Measurements from ENCODE around the gene ASTN2. TPM values are rescaled to one million over a fixed set of nuclear protein-coding genes. Genes with fewer than 3 reads are reported as not detected.

Gene ASTN2
- total and polyA plus RNA-seq, 2 donors (not counting 3 experiments of a cell fraction or from before 2014, with no cell fraction given): 1.0 to 1.9 TPM

DNA sequence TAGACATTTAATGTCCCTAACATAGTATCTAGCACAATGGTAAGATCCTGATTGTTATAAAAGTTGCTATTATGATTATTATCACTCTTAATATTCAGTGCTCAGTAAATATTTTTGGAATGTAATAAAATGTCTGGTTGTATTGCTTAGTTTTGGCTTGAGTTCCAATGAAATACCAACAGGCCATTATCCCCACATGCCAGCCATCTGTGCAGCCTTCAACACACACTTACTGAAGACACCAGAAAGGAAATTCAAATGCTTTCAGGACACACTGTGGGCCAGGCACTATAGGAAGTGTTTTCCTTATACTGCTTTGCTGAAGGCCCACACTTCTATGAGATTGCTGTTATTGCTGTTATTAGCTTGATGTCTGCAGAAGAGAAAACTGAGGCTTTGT is 570.2 kb downstream of the ASTN2 start:
- ChIA-PET POLR2A (no interaction called here), CTCF (no interaction called here)
- dilution Hi-C loops (cut with MboI; ENCODE audit: extremely low pct_ligation_motif_present, low sequenced_read_pairs) (no loop called here), intact Hi-C loops (cut with micrococcal nuclease) (no loop called here)
- no peak for DNase-seq (ENCODE audit: low read depth, low spot score)
- no peak for TF ChIP-seq POLR2AphosphoS5 (IDR thresholded peaks at IDR 0.05; ENCODE audit: insufficient read depth, low read depth, low read length)
- no peak for TF ChIP-seq CTCF (IDR thresholded peaks at IDR 0.05; ENCODE audit: extremely low read depth in 1 of 2, insufficient read depth in 1 of 2, low read depth in 1 of 2, low read length in 2 of 2)
- TF ChIP-seq EZH2 (IDR thresholded peaks at IDR 0.05; ENCODE audit: borderline replicate concordance, low read depth, low read length, severe bottlenecking): no peak
- TF ChIP-seq POLR2A (IDR thresholded peaks at IDR 0.05; ENCODE audit: low read depth, low read length): no peak
- no peak overlapping the region for H3K4me2 ChIP-seq (ENCODE audit: insufficient read depth, low read length)
- no peak overlapping the region for H3K27ac ChIP-seq (ENCODE audit: insufficient read depth, low read depth, low read length)
- FAIRE-seq: no peak
- no peaks in the 10 kb centered on the region for H3K36me3 ChIP-seq (ENCODE audit: control insufficient read depth in 2 of 2, extremely low read depth in 1 of 2, insufficient read depth in 2 of 2, low read length in 2 of 2)
- H3K4me3 ChIP-seq (replicated peaks in 1 of 3; ENCODE audit: insufficient read depth in 1 of 3, low read depth in 1 of 3, low read length in 3 of 3): no peak overlapping the region
- BruUV-seq (replicated peaks): no TSS peak
- H3K27me3 ChIP-seq (ENCODE audit: control insufficient read depth in 2 of 2, insufficient read depth in 2 of 2, low read length in 2 of 2): no peaks in the 10 kb centered on the region
- H3K79me2 ChIP-seq (ENCODE audit: control insufficient read depth, insufficient read depth, low read length): no peaks in the 10 kb centered on the region
- H3K9ac ChIP-seq (replicated peaks; ENCODE audit: extremely low read depth, insufficient read depth, low read length): no peak overlapping the region
- no peaks in the 10 kb centered on the region for H3K4me1 ChIP-seq (ENCODE audit: control insufficient read depth, extremely low read depth, insufficient read depth, low read length)
- no peaks in the 10 kb centered on the region for H4K20me1 ChIP-seq (replicated peaks; ENCODE audit: control insufficient read depth, extremely low read depth, insufficient read depth, low read length)
- H3K9me1 ChIP-seq (replicated peaks; ENCODE audit: control insufficient read depth, extremely low read depth, insufficient read depth, low read length): no peaks in the 10 kb centered on the region
- no peak overlapping the region for H2AFZ ChIP-seq (ENCODE audit: low read depth, low read length)
- H3K9me3 ChIP-seq (replicated peaks; ENCODE audit: control insufficient read depth, insufficient read depth, low read length): no peaks in the 10 kb centered on the region

- H3K36me3 ChIP-seq (ENCODE audit: control insufficient read depth in 2 of 2, extremely low read depth in 1 of 2, insufficient read depth in 2 of 2, low read length in 2 of 2): no peaks in the 10 kb centered on the region
- no peaks in the 10 kb centered on the region for H3K79me2 ChIP-seq (ENCODE audit: control insufficient read depth, insufficient read depth, low read length)
- CTCF ChIA-PET: no interaction called here
- H3K4me1 ChIP-seq (ENCODE audit: control insufficient read depth, extremely low read depth, insufficient read depth, low read length): no peaks in the 10 kb centered on the region
- dilution Hi-C loops (cut with MboI; ENCODE audit: extremely low pct_ligation_motif_present, low sequenced_read_pairs) (no loop called here), intact Hi-C loops (cut with micrococcal nuclease) (no loop called here)
- H3K4me2 ChIP-seq (ENCODE audit: insufficient read depth, low read length): no peak overlapping the region
- DNase-seq (ENCODE audit: low read depth, low spot score): no peak
- H4K20me1 ChIP-seq (replicated peaks; ENCODE audit: control insufficient read depth, extremely low read depth, insufficient read depth, low read length): no peaks in the 10 kb centered on the region
- H3K4me3 ChIP-seq (replicated peaks in 1 of 3; ENCODE audit: insufficient read depth in 1 of 3, low read depth in 1 of 3, low read length in 3 of 3): no peak overlapping the region
- POLR2A ChIA-PET: no interaction called here
- no peak overlapping the region for H3K9ac ChIP-seq (replicated peaks; ENCODE audit: extremely low read depth, insufficient read depth, low read length)
- TF ChIP-seq MYC (IDR thresholded peaks at IDR 0.05; ENCODE audit: low read depth, low read length) (no peak), POLR2AphosphoS5 (IDR thresholded peaks at IDR 0.05; ENCODE audit: insufficient read depth, low read depth, low read length) (no peak), JUN (IDR thresholded peaks at IDR 0.05; ENCODE audit: borderline replicate concordance, insufficient read depth, insufficient read length, low read depth) (no peak), POLR2A (IDR thresholded peaks at IDR 0.05; ENCODE audit: low read depth, low read length) (no peak), GATA2 (IDR thresholded peaks at IDR 0.05; ENCODE audit: insufficient read depth, insufficient read length, low read depth, low read length) (no peak), FOS (IDR thresholded peaks at IDR 0.05; ENCODE audit: borderline replicate concordance, insufficient read depth, low read length) (no peak), EZH2 (IDR thresholded peaks at IDR 0.05; ENCODE audit: borderline replicate concordance, low read depth, low read length, severe bottlenecking) (no peak), CTCF (IDR thresholded peaks at IDR 0.05; ENCODE audit: extremely low read depth in 1 of 2, insufficient read depth in 1 of 2, low read depth in 1 of 2, low read length in 2 of 2) (no peak)
- TF ChIP-seq, protein P1, sequence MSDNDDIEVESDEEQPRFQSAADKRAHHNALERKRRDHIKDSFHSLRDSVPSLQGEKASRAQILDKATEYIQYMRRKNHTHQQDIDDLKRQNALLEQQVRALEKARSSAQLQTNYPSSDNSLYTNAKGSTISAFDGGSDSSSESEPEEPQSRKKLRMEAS (IDR thresholded peaks at IDR 0.05; ENCODE audit: insufficient read depth, insufficient read length): no peak
- no peak overlapping the region for H3K27ac ChIP-seq (ENCODE audit: insufficient read depth, low read depth, low read length)
- no peak for FAIRE-seq
- no peak overlapping the region for H2AFZ ChIP-seq (ENCODE audit: low read depth, low read length)
- no peaks in the 10 kb centered on the region for H3K27me3 ChIP-seq (ENCODE audit: control insufficient read depth in 2 of 2, insufficient read depth in 2 of 2, low read length in 2 of 2)
- no TSS peak for BruUV-seq (replicated peaks)
- no peaks in the 10 kb centered on the region for H3K9me3 ChIP-seq (replicated peaks; ENCODE audit: control insufficient read depth, insufficient read depth, low read length)
- H3K9me1 ChIP-seq (replicated peaks; ENCODE audit: control insufficient read depth, extremely low read depth, insufficient read depth, low read length): no peaks in the 10 kb centered on the region
Measured at GRCh38 chr9:116843863-116844620, 570.8 kb downstream of the ASTN2 start.

Measured in endothelial cell of umbilical vein (primary cell).